WTC11 (cell line): ENCODE results near the gene TRNT1. TPM values are rescaled to one million over a fixed set of nuclear protein-coding genes. Genes with fewer than 3 reads are reported as not detected.
A peak's percentile ranks its signal among the peaks of the same experiment; 100 is the strongest.

Experiments used
- ARID4B ChIP-seq: sonication (generic); formaldehyde crosslinking; IDR thresholded peaks from 2 replicates; pipeline ENCODE4 v1.8.0; 2023; ENCODE audit warnings: missing genetic modification reagents, mild to moderate bottlenecking, borderline replicate concordance
- ATF1 ChIP-seq: sonication (generic); formaldehyde crosslinking; IDR thresholded peaks from 2 replicates; pipeline ENCODE4 v1.8.1; 2023; ENCODE audit warnings: mild to moderate bottlenecking, moderate library complexity, missing genetic modification reagents
- ATF6 ChIP-seq: sonication (generic); formaldehyde crosslinking; IDR thresholded peaks from 2 replicates; pipeline ENCODE4 v1.8.1; 2023; ENCODE audit warnings: mild to moderate bottlenecking, missing genetic modification reagents
- CBFB ChIP-seq: sonication (generic); formaldehyde crosslinking; IDR thresholded peaks from 2 replicates; pipeline ENCODE4 v1.8.1; 2022; ENCODE audit warnings: mild to moderate bottlenecking, low read depth, missing genetic modification reagents
- CDX4 ChIP-seq: fragments of 250-450 bp; sonication (Bioruptor Pico); IDR thresholded peaks from 2 replicates; pipeline ENCODE4 v1.9.0; 2021; ENCODE audit warnings: moderate library complexity, mild to moderate bottlenecking, inconsistent platforms, borderline replicate concordance
- CREB1 ChIP-seq: sonication (generic); formaldehyde crosslinking; IDR thresholded peaks from 2 replicates; pipeline ENCODE4 v1.8.0; 2023; ENCODE audit warnings: mild to moderate bottlenecking, missing genetic modification reagents
- E2F4 ChIP-seq: sonication (generic); formaldehyde crosslinking; IDR thresholded peaks from 2 replicates; pipeline ENCODE4 v1.8.1; 2022; ENCODE audit warnings: low read depth, mild to moderate bottlenecking, moderate library complexity, missing genetic modification reagents, borderline replicate concordance
- ELF4 ChIP-seq: sonication (generic); formaldehyde crosslinking; IDR thresholded peaks from 2 replicates; pipeline ENCODE4 v1.8.1; 2022; ENCODE audit warnings: low read depth, mild to moderate bottlenecking, moderate library complexity, missing genetic modification reagents
- ETV6 ChIP-seq: sonication (generic); formaldehyde crosslinking; IDR thresholded peaks from 2 replicates; pipeline ENCODE4 v1.8.1; 2022; ENCODE audit warnings: mild to moderate bottlenecking, missing genetic modification reagents
- FOXK1 ChIP-seq: sonication (generic); formaldehyde crosslinking; IDR thresholded peaks from 2 replicates; pipeline ENCODE4 v1.8.0; 2022; ENCODE audit warnings: mild to moderate bottlenecking, moderate library complexity, missing genetic modification reagents
- GRHL2 ChIP-seq: fragments of 250-450 bp; sonication (Bioruptor Pico); IDR thresholded peaks from 2 replicates; pipeline ENCODE4 v1.8.0; 2022; ENCODE audit warnings: mild to moderate bottlenecking, moderate library complexity; ENCODE audit not compliant: insufficient replicate concordance, severe bottlenecking
- GTF2I ChIP-seq: fragments of 250-450 bp; sonication (Bioruptor Pico); conservative IDR thresholded peaks from 2 replicates; pipeline ENCODE4 v1.4.0; 2021; ENCODE audit warnings: mild to moderate bottlenecking
- JAZF1 ChIP-seq: fragments of 250-450 bp; sonication (Bioruptor Pico); IDR thresholded peaks from 2 replicates; pipeline ENCODE4 v1.9.0; 2021; ENCODE audit warnings: moderate library complexity, mild to moderate bottlenecking, inconsistent platforms
- MYBL2 ChIP-seq: sonication (generic); formaldehyde crosslinking; IDR thresholded peaks from 2 replicates; pipeline ENCODE4 v1.8.1; 2023; ENCODE audit warnings: mild to moderate bottlenecking, moderate library complexity, missing genetic modification reagents
- NFATC4 ChIP-seq: fragments of 250-450 bp; sonication (Bioruptor Pico); IDR thresholded peaks from 2 replicates; pipeline ENCODE4 v1.9.0; 2021; ENCODE audit warnings: mild to moderate bottlenecking
- NFE2L1 ChIP-seq: sonication (generic); formaldehyde crosslinking; IDR thresholded peaks from 2 replicates; pipeline ENCODE4 v1.8.1; 2023; ENCODE audit warnings: missing genetic modification reagents
- NR3C1 ChIP-seq: sonication (generic); formaldehyde crosslinking; conservative IDR thresholded peaks from 2 replicates; pipeline ENCODE4 v1.8.1; 2023; ENCODE audit warnings: low read depth, mild to moderate bottlenecking, missing genetic modification reagents
- PREB ChIP-seq: sonication (generic); formaldehyde crosslinking; IDR thresholded peaks from 2 replicates; pipeline ENCODE4 v1.8.1; 2022; ENCODE audit warnings: mild to moderate bottlenecking, missing genetic modification reagents, moderate library complexity, borderline replicate concordance
- RELA ChIP-seq: sonication (generic); formaldehyde crosslinking; IDR thresholded peaks from 2 replicates; pipeline ENCODE4 v1.8.1; 2022; ENCODE audit warnings: missing genetic modification reagents, mild to moderate bottlenecking, borderline replicate concordance
- RORB ChIP-seq: fragments of 250-450 bp; sonication (Bioruptor Pico); IDR thresholded peaks from 2 replicates; pipeline ENCODE4 v1.9.0; 2021; ENCODE audit warnings: mild to moderate bottlenecking
- SMAD3 ChIP-seq: sonication (generic); formaldehyde crosslinking; IDR thresholded peaks from 2 replicates; pipeline ENCODE4 v1.8.0; 2022; ENCODE audit warnings: missing genetic modification reagents, mild to moderate bottlenecking, borderline replicate concordance
- TCF7 ChIP-seq: sonication (generic); formaldehyde crosslinking; IDR thresholded peaks from 2 replicates; pipeline ENCODE4 v1.8.0; 2022; ENCODE audit warnings: mild to moderate bottlenecking, low read depth, missing genetic modification reagents, moderate library complexity
- ZNF121 ChIP-seq: sonication (generic); formaldehyde crosslinking; IDR thresholded peaks from 2 replicates; pipeline ENCODE4 v1.8.0; 2023; ENCODE audit warnings: missing genetic modification reagents
- ZNF219 ChIP-seq: sonication (generic); formaldehyde crosslinking; IDR thresholded peaks from 2 replicates; pipeline ENCODE4 v1.8.0; 2023; ENCODE audit warnings: missing genetic modification reagents, mild to moderate bottlenecking, borderline replicate concordance
- ZNF317 ChIP-seq: sonication (generic); formaldehyde crosslinking; IDR thresholded peaks from 2 replicates; pipeline ENCODE4 v1.8.1; 2023; ENCODE audit warnings: low read depth, mild to moderate bottlenecking, moderate library complexity, missing genetic modification reagents, borderline replicate concordance
- ZNF396 ChIP-seq: fragments of 250-450 bp; sonication (Bioruptor Pico); IDR thresholded peaks from 2 replicates; pipeline ENCODE4 v1.8.0; 2021; ENCODE audit warnings: mild to moderate bottlenecking, moderate library complexity, borderline replicate concordance
- ZNF416 ChIP-seq: fragments of 250-450 bp; sonication (Bioruptor Pico); IDR thresholded peaks from 2 replicates; pipeline ENCODE4 v1.9.0; 2021; ENCODE audit warnings: mild to moderate bottlenecking, inconsistent platforms
- ZNF423 ChIP-seq: fragments of 250-450 bp; sonication (Bioruptor Pico); IDR thresholded peaks from 2 replicates; pipeline ENCODE4 v2.1.2; 2022; ENCODE audit warnings: mild to moderate bottlenecking, moderate library complexity
- total RNA-seq: library from RNA; stranded (reverse); gene quantifications from 3 replicates; pipeline ENCODE4 v1.2.3, GENCODE V29; 2021
- TF ChIP-seq, protein P1 (sequence below): sonication (generic); formaldehyde crosslinking; IDR thresholded peaks from 2 replicates; pipeline ENCODE4 v1.8.1; 2023; ENCODE audit warnings: mild to moderate bottlenecking, missing genetic modification reagents, moderate library complexity

TRNT1 gene
- total RNA-seq, 1 experiment from 2014 or later = 18.8 TPM

- TF ChIP-seq, protein P1, sequence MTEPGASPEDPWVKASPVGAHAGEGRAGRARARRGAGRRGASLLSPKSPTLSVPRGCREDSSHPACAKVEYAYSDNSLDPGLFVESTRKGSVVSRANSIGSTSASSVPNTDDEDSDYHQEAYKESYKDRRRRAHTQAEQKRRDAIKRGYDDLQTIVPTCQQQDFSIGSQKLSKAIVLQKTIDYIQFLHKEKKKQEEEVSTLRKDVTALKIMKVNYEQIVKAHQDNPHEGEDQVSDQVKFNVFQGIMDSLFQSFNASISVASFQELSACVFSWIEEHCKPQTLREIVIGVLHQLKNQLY (CRISPR knock-in tag) = no peak
- TF ChIP-seq TCF7 (no peak), NFE2L1 (CRISPR knock-in tag) (no peak; the same call in 1 of the 2 replicates), ATF6 (CRISPR knock-in tag) (no peak), ZNF416 (CRISPR knock-in tag) (0 out of 2 replicates have a peak, but pooled peaks have one; percentile 31), CBFB (CRISPR knock-in tag) (no peak), E2F4 (CRISPR knock-in tag) (no peak; the same call in 1 of the 2 replicates), GRHL2 (CRISPR knock-in tag) (no peak), PREB (0 out of 2 replicates have a peak, but pooled peaks have one; percentile 22), ELF4 (no peak), ZNF121 (CRISPR knock-in tag) (no peak), ARID4B (no peak), CREB1 (CRISPR knock-in tag) (peak; percentile 56; the same call in 1 of the 2 replicates), NFATC4 (no peak), RORB (no peak), RELA (CRISPR knock-in tag) (peak; percentile 86; the same call in 1 of the 2 replicates), ZNF317 (CRISPR knock-in tag) (no peak), SMAD3 (CRISPR knock-in tag) (0 out of 2 replicates have a peak, but pooled peaks have one; percentile 27), NR3C1 (CRISPR knock-in tag) (no peak), MYBL2 (no peak), ATF1 (CRISPR knock-in tag) (no peak), ZNF396 (CRISPR knock-in tag) (no peak), CDX4 (CRISPR knock-in tag) (no peak), ZNF219 (0 out of 2 replicates have a peak, but pooled peaks have one; percentile 51), JAZF1 (CRISPR knock-in tag) (no peak), FOXK1 (CRISPR knock-in tag) (peak; percentile 86), ETV6 (peak; percentile 76), GTF2I (CRISPR knock-in tag) (no peak), ZNF423 (CRISPR knock-in tag) (peak; percentile 53; the same call in 1 of the 2 replicates)
Observed at GRCh38 chr3:3126477-3127431, at the start of gene TRNT1 (continued).
